ENCODE data around the gene LDB2. TPM values are rescaled to one million over a fixed set of nuclear protein-coding genes. Genes with fewer than 3 reads are reported as not detected.

The LDB2 gene
- total RNA-seq, 1 donor from 2014 or later = not detected

DNA sequence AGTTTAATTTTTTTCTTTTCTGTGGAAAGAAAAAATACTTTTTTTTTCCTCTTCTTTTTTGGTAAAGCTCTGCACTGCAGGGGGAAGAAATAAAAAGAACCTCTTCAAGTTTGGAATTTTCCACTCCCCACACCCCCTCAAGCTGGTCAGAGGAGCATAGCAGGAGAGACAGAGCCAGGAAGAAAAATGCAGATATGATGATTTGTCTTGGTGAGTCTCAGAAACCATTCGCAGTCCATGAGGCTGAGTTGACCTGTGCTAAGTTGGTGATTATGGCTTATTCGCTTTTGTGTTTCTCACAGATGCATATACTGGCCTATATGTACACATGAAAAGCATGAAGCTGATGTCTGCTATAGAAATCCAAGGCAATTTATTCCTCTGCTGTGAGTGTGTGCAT is 205.9 kb downstream of the LDB2 start:
- intact Hi-C loops (cut with micrococcal nuclease) = no loop called here

DNA sequence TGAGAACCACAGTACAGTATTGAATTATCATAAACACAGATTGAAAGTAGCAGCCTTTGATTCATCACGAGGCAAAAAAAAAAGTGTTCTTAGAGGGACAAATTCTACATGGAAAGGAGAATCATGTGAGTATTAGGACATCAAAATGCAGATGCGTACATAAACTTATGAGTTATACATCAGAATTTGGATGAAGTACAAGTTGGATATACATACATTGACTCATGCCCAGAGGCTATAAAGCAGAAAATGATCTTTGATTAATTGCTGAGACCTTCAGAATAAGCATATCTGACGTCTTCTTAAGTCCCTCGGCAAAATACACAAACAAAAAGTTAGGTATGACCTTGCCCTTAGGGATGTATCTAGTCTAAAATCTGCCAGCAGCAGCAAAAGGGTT is 206.4 kb downstream of the LDB2 start:
- intact Hi-C loops (cut with micrococcal nuclease) = no loop called here

DNA sequence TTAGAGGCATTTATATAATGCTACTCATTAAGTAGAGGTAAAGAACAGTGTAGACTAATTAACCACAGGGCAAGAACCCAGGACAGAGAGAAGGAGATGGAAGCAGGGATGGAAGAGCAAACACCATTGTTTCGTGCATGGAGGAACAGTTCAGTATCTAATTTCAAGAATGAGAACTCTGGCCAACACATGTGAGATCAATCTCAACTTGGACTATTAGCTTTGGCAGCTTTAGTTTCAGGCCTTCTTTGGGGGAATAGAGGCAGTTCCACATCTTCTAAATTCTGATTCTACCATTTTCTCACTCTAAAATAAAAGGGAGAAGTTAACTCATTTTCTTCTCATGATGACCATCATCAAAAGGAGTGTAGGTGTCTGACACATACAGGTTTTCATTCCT is 207.0 kb downstream of the LDB2 start:
- intact Hi-C loops (cut with micrococcal nuclease) = no loop called here

DNA sequence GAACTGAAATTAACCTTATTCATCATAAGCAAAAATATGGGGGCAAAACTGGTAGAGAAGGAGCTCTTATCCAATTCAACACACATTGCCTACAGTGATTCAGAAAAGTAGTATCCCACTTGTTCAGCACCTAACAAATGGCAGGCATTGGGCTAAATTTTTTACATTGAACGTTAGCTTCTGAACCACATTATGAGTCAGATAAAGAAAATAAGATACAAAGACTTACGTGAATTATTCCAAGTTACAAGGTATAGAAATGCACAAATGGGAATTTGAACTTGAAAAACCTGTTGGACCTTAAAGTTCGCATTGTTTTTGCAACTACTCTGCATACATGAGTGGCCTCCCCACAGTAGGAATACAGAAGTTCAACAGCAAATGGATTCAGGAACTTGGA is 210.6 kb downstream of the LDB2 start:
- intact Hi-C loops (cut with micrococcal nuclease) = no loop called here

DNA sequence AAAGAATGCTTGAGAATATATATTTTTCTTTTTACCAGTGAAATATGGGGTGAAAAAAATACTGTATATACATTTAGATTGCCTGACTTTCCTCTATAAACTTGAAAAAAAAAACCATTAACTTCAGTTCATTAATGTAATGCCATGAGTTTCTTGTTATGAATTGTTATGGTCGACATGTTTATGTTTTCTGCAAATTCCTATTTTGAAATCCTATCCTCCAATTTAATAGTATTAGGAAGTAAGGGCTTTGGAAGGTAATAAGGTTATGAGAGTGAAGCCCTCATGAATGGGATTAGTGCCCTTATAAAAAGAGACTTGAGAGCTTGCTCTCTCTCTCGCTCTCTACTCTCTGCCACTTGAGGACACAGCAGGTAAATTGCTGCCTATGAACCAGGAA is 211.4 kb downstream of the LDB2 start:
- intact Hi-C loops (cut with micrococcal nuclease) = no loop called here

DNA sequence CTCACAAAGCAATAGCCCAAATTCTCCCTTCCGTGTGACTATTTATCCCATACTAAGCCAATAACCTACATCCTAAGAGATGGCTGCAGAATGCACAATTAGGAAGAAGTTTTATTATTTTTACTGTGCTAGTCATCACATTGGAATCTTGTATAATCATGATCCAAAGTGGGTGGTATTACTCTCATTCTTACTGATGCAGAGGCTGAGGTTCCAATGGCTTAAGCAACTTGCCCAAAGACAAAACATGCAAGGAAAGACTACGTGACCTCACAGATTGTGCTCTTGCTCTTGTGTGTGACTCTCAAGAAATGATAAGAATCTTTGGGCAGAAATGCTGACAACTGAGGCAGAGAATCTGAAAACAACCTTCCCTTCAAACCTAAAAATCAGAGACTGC is 212.2 kb downstream of the LDB2 start:
- intact Hi-C loops (cut with micrococcal nuclease) = no loop called here

DNA sequence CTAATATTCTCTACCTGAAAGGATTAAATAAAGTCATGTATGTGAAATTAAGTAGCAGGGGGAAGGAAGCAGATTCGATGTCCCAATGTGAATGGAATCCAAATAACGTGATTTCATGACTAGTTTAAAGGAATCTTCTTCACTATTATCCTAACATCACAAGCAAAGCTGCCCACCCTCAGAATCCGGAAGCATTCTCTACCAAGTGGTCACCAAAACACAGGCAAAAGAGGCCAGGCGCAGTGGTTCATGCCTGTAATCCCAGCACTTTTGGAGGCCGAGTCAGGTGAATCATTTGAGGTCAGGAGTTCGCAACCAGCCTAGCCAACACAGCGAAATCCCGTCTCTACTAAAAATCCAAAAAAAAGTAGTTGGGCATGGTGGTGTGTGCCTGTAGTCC is 212.9 kb downstream of the LDB2 start:
- intact Hi-C loops (cut with micrococcal nuclease) = no loop called here

DNA sequence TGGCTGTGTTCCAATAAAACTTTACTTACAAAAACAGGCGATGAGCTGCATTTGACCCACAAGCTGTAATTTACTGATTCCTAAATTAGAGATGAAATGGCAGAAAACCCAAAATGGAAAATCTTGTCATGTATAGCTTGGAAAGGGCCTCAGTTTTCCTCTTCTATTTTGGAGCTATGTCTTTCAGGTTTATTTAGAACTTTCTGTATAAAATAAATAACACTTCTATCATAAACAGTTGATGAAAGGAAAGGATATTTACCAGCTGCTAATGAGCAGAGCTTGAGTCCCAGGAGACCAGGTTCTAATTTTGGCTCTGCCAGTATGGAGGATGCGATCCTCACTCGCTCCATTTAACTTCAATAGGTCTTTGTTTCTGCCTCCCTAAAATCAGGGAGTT is 213.5 kb downstream of the LDB2 start:
- intact Hi-C loops (cut with micrococcal nuclease) = no loop called here

DNA sequence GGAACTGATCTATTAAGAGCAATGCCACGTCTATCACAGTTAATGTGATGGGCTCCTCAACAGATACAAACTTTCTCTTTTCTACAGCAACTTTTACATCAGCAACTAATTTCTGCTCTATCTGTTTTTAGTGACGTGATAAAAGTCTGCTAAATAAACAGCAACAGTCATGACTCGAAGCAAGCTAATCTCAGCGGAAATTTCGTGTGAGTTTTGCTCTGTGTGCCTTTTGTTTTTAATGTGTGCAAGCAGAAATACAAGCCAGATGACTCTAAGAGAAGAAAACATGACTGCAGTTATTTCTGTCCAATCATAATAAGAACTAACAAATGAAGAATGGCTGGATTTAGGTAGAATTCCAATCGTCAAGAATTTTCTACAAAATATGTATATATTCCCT is 214.3 kb downstream of the LDB2 start:
- intact Hi-C loops (cut with micrococcal nuclease) = no loop called here

DNA sequence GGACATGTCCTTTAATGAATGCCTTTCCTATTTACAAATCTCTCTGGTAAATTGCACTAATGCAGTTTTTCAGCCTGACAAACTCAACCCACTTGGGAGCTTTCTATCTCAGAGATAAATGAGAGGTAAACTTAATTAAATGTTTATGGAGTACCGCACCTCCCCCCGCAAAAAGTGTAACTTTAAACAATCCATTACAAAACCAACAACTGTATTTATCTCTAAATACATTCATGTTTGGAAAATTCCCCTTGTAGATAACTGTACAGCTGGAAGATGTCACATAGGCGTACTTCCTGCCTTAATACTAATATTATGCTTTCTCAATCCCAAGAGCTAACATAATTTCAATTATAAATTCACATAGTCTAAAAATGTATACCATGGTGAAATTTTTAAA is 215.5 kb downstream of the LDB2 start:
- intact Hi-C loops (cut with micrococcal nuclease) = no loop called here

DNA sequence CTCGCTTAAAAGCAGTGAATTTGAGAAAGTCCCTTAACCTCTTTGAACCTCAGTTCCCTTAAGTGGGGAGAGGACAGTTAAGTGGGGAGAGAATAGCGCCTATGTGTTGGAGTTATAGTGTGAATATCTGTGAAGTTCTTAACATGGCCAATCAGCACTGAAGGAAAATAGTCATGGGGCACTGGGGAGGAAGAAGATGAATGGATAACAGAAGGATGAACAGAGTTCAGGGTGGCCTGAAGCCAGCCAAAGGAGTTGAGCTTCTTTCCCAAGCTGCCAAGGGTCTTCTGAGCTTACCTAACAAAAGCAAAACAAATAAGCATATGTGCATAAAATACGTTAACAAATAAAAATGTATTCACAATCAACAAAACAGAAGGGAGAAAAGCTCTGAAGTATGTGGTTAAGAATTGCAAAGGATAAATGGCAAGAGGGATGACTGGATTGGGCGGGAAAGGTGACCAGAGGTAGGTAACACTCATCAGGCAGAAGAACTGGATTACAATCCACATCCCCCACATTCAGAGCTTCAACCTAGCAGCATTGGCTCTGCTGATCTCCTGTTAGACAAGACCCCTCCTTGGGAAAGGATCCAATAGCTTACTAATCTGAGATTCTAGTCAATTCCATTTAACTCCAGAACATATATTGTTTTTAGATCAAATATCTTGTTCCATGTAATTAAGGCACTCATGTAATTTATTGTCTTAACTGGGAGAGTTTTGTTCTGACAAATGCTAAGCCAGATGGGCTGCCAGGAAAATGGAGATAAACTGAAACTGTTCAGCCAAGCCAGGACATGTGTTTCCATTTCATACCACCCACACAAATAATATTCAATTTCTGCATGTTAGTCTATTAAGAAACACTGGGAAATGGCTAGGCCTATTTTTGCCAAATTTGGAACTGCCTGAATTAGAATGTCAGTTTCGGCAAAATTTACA is 221.2 kb downstream of the LDB2 start:
- intact Hi-C loops (cut with micrococcal nuclease) = no loop called here

DNA sequence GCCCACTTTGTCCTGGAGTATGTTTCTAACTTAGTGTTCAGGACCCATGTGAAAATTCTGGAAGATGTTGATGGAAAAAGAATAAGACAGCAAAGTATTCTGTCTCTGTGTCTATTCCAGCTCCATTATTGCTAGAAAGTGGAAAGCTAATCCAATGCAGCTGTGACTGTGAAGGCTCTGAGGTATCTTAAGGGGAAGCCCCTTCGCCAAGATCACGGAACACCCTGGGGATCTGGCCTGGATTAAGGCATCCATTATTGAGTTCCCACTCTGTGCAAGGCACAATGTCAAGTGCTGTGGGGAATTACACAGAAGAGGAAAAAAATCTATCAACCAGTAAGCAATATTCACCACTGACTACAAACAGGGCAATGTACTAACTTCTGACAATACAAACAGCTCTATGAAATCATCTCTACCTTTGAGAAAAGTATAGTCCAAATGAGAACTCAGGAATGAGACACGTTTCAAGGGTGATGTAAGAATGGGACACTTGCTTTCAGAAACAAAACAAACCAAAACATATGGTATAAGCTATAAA is 222.1 kb downstream of the LDB2 start:
- intact Hi-C loops (cut with micrococcal nuclease) = no loop called here

DNA sequence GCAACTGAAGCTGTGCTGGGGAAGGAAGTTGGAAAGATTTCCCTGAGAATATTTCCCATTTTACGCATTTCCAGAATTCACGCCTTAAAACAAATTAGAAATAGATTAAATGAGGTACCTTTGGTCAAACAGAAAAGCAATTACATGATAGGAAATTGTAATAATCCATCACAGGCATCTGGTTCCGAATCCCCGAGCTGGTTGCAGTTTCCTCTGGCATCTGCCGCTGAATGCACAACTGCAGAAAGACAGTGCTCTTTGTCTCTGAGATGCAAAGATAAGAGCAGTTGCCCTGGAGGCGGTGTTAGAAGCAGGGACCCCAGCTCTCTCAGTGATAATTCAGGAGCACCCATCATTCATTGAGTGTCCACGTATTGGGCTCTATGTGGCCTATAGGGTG is 224.4 kb downstream of the LDB2 start:
- intact Hi-C loops (cut with micrococcal nuclease) = no loop called here

DNA sequence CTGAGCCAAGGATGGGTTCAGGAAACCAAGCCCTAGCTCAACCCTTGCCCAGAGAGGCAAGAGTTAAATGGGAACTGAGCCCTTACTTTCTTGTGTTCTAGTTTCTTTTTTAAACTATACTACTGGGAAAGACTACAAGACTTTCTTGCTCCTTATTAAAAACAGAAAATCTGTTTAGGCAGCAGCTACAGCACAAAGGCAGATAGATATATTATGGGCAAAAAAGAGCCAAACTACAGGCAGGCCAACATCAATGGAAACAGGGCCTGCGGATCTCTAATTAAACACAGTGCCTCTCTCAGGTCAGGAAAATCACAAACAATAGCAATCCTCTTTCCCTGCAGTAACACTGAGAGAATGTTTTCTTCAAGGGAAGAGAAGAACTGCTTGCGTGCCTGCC is 226.0 kb downstream of the LDB2 start:
- intact Hi-C loops (cut with micrococcal nuclease) = no loop called here

DNA sequence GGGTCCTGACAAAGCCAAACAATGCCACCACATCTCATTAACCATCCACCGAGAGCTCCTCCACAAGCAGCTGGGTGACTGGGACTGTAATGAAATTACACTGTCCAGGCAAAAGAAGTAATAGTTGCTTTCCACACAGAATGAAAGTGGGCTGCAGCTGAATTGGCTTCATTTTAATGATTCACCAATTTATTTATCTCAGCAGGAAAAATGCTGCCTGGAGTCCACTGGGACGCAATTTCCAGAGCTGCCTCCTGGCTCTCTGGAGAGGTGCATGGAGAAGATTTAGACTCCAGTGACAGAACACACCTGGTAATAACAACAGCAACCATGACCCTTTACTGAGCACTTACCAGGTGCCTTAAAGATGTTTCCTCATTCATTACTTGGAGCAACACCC is 226.7 kb downstream of the LDB2 start:
- intact Hi-C loops (cut with micrococcal nuclease) = no loop called here

DNA sequence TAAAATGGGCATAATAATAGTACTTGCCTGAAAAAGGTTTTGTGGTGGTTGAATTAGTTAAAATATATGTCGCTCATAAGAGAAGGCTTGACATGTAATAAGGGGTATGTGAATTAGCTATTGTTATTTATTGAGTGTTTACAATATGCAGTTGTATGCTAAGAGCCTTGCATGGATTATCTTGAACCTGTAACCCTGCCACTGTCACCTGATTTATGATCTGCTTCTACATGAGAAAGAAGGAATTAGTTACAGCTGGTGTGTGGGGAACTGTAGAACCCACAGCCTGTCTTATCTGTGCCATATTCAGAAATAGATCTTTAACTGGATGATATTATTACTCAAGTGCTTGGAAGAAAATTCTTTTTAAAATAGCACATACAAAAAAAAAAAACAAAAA is 227.7 kb downstream of the LDB2 start:
- intact Hi-C loops (cut with micrococcal nuclease) = no loop called here

DNA sequence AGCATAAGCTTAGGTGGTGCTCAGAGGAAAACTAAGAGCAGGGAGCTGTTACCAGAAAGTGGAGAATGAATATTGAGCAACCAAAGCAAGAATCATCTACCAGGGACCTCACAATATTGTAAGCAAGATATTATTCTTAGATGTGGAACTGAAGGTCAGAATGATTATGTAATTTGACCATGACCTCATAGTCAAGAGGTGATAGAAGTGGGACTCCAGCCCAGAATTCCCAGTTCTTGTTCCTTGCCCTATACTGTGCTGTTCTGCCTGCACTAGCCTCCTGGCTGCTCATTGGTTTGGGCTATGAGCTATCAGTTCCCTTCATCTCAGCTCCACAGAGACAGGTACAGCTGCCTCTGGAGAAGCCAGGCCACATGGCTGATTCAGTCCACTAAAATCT is 229.4 kb downstream of the LDB2 start:
- intact Hi-C loops (cut with micrococcal nuclease) = no loop called here

DNA sequence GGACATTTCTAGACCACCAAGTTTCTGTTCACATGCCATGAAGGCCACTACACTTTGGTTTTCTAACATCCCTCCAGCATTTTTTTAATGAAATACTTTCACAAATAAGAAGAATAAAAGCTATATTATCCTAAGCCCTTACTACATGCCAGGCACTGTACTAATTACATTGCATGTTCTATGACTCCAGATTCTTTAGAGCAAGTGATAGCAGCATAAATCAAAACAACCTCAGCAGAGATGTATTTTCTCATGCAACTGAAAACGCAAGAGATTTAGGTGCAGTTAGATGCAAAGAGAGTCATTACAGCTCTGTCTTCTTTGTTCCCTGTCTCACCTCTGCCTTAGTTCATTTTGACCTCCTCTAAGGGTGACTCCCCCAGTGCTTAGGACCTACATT is 230.0 kb downstream of the LDB2 start:
- intact Hi-C loops (cut with micrococcal nuclease) = no loop called here

DNA sequence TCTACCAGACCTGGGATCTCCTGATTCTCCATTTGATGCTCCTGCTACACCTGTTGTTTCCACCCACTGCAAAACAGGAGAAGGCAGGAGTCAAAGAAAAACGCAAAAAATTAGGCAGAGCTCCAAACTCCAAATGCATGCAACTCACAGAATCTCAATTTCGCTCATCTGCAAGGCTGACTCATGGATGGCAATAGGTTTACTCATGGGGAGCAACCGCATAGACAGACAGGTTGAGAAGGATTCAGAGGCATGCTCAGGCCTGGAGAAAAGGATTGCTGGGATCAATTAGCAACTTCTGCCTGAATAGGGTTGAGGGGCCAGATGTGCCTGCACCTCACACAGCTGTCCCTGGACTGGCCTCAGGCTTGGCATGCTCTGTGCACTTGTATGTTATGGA is 231.0 kb downstream of the LDB2 start:
- intact Hi-C loops (cut with micrococcal nuclease) = no loop called here

DNA sequence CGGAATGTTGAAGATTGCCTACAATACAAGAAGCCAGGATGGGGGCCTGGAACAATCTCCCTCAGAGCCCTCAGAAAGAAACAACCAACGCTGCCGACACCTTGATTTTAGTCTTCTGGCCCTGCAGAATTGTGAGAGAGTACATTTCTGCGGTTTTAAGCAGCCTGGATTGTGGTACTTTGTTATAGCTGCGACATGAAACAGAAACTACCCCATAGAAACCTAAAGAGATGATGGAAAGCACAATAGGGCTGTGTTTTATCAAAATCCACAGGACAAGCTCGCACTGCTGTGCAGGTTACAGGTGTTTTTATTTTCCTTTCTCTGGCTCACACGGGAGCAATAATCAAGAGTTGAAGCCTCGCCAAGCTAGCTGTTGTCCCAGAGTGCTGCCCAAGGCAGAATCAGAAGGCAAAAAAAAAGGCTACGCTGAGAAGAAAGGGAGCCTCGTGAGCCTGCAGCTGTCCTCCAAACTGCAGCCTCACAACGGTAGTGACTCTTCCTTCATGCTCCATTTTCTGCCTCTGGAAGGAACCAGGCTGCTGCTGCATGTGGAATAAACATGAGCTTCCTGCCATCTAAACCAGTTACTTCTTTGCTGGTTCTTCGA is 232.4 kb downstream of the LDB2 start:
- intact Hi-C loops (cut with micrococcal nuclease) = no loop called here

DNA sequence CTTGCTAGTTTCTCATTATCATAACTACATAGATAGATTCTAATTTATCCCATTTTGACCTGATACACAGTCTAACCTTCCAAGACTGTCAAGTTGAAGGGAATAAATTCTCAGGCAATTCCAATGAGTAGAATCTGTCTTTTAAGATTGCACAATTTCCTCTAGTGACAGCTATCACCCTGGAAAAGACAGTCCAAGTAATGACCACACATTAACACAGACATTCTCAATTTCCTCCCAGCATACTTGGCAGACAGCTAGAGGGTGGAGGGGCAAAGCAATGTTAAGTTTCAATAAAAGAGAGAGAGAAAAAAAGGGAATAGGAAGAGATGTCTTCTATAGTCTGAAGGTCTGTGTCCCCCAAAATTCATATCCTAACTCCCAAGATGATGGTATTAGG is 234.7 kb downstream of the LDB2 start:
- intact Hi-C loops (cut with micrococcal nuclease) = no loop called here

DNA sequence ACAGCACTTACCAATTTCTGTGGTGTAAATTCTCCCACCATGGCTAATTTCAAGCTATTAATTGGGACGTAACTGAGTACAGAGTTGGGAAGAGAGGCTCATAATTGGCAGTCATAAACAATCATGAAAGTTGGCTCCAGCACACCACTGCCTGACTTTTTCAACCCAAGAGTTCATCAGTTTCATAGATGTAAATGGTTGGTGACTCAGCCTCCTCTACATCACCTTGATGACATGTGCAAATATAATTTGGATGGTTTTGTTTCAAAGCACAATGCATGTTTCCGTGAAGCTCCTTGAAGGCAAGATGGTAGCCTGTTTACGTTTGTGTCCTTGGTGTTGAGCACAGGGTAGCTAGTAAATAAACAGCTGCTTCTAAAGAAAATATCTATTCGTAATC is 235.1 kb downstream of the LDB2 start:
- intact Hi-C loops (cut with micrococcal nuclease) = no loop called here

DNA sequence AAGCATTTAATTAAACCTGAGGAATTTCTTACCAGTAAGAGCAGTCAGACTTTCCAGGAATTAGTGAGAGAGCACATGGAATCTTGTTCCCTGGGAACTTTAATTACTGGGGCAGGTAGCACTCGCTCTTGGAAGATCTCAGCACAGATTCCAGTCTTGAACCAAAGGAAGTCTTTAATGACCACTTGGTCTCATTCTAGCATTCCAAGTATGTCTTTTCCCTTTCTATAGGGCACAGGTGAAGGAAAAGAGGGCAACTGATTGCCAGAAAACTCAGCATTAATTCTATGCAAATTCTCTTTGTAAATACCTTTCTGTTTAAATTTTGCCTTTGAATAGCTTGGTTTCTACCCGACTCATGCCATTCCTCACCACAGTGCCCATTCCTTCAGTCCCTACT is 236.6 kb downstream of the LDB2 start:
- intact Hi-C loops (cut with micrococcal nuclease) = no loop called here

All from T-helper 1 cell treated with Interleukin-12 subunit alpha and Interleukin-12 subunit beta and Interleukin-4 antibody, amounts not matched to agents 30 ng/mL and 1 ng/mL, for 36 hours (primary cell).